NCI-H2081 treated with DMSO at 0.1 percent for 48 hours (cell line): ENCODE measurements around the gene ASPA.

Experiments
- DNase-seq: peaks from one replicate; lab custom pipeline; 2025; lab: John Stamatoyannopoulos, UW

Gene ASPA

GRCh38 chr17:3534881-3535252, 59.1 kb downstream of the ASPA start:
- no peak for DNase-seq

- DNase-seq = no peak
These were observed 59.6 kb downstream of the ASPA start for GRCh38 chr17:3535253-3535995.

GRCh38 chr17:3536716-3537115, 60.9 kb downstream of the ASPA start:
- no peak for DNase-seq

- DNase-seq = no peak
These were observed 64.2 kb downstream of the ASPA start for GRCh38 chr17:3539881-3540540.

- DNase-seq = no peak
These were observed 66.8 kb downstream of the ASPA start for GRCh38 chr17:3542410-3543088.

- DNase-seq = no peak
These were observed 67.7 kb downstream of the ASPA start for GRCh38 chr17:3543453-3543852.

GRCh38 chr17:3544365-3544764, 68.6 kb downstream of the ASPA start:
- no peak for DNase-seq

GRCh38 chr17:3545151-3545550, 69.4 kb downstream of the ASPA start:
- no peak for DNase-seq

- no peak for DNase-seq
These were observed 70.7 kb downstream of the ASPA start for GRCh38 chr17:3546521-3546920.

GRCh38 chr17:3546997-3547396, 71.2 kb downstream of the ASPA start:
- no peak for DNase-seq

GRCh38 chr17:3547628-3548027, 71.8 kb downstream of the ASPA start:
- DNase-seq = no peak

GRCh38 chr17:3549610-3550162, 73.9 kb downstream of the ASPA start:
- no peak for DNase-seq

- DNase-seq = no peak
These were observed 75.4 kb downstream of the ASPA start for GRCh38 chr17:3551189-3551588.

GRCh38 chr17:3552916-3553315, 77.1 kb downstream of the ASPA start:
- DNase-seq = no peak
